Right forelimb (tissue), 1 donor: Measurements from ENCODE around the gene DLGAP1.

Source experiments
- DNase-seq: peaks from one replicate; pipeline ENCODE4 v3.0.0-alpha.2; 2018

DLGAP1 gene

DNA sequence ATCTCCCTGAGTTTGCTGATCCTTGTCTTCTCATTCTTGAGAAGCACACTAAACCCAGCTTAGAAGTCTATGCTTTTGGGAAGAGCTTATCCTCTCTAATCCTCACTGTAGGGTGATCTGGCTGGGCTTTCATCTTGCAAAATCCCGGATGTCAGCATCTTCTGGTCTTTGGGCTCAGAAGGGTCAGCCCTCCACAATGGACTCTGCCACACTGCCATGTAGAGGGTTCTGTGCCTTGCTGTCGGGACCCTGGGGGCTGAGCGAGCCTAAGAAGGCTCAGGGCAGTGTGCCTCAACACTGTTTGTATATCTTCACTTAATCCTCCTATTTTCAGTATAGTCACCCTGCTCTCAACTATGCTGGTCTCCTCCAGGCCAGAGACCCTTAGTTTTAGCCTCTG, 902.8 kb downstream of the DLGAP1 start:
- DNase-seq, result no peak

DNA sequence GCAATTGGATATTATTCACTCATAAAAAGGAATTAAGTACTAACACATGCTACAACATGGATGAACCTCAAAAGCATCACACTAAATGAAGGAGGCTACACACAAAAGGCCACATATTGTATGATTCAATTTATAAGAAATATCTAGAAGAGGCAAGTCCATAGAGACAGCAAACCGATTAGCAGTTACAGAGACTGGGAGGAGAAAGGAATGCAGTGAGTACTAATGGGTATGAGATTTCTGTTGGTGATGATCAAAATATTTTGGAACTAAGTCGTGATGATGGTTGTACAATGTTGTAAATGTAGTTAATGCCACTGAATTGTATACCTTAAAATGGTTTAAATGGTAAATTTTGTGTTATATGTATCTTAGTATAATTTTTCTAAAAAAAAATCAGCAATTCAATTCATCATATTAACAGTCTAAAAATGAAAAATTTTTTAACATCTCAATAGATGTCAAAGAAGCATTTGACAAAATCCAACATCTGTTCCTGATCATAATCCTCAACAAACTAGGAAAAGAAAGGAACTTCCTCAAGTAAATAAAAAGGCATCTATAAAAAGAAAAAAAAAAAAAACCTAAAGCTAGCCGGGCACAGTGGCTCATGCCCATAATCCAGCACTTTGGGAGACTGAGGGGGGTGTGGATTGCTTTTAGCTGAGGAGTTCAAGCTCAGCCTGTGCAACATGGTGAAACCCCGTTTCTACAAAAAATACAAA, 907.1 kb downstream of the DLGAP1 start:
- no peak for DNase-seq

DNA sequence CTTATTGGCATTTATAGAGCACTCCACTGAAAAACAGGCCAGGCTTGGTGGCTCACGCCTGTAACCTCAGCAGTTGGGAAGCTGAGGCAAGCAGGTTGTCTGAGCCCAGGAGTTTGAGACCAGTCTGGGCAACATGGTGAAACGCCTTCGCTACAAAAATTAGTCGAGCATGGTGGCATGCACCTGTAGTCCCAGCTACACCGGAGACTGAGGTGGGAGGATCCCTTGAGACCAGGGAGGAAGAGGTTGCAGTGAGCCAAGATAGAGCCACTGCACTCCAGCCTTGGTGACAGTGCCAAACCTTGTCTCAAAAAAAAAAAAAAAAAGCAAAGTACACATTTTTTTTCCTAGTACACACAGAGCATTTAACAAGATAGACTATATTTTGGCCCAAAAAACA, 909.0 kb downstream of the DLGAP1 start:
- no peak for DNase-seq

DNA sequence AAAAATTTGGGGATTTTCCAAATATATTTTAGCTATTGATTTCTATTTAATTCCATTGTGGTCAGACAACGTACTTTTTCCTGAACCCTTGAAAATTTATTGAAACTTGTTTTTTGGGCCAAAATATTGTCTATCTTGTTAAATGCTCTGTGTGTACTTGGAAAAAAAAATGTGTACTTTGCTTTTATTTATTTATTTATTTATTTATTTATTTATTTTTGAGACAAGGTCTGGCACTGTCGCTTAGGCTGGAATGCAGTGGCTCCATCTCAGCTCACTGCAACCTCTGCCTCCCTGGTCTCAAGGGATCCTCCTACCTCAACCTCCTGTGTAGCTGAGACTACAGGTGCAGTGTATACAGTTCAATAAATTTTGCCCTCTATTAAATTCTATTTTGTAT, 910.6 kb downstream of the DLGAP1 start:
- no peak for DNase-seq

DNA sequence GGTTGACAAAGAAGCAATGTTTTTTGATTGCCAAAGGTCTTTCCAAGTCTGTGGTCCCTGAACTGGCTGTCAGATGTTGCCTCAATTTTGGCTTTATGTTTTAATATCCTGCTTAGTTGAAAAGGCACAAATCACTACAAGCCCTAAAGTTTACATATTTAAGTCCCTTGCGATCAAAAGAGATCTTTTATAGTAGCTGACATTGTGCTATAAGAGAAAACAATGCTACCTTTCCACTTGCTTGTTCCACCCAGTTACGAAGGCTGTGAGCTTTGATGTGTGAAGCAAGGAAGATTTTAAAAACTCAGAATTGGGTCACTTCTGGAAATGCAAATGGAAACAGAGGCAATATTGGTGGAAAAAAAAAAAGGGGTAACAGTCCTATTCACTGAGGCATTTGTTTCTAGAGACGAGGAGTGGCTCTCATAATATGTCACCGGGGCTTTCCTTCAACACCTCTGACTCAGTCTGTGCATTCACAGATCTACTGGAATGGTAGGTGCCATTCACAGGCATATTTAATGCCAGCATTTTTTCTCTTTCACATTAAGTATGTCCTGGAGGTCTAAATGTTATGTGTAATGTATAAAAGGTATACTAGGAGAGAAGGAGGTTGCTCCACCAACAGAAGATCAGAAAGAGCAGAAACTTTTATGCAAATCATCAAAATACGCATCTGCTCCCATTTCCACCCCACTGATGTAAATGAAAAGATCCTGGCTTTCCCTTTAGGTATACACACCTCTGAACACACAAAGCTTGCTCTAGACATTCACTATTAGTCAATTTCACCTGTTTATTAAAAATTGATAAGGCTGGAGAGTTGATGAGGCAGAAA, 913.3 kb downstream of the DLGAP1 start:
- no peak for DNase-seq

DNA sequence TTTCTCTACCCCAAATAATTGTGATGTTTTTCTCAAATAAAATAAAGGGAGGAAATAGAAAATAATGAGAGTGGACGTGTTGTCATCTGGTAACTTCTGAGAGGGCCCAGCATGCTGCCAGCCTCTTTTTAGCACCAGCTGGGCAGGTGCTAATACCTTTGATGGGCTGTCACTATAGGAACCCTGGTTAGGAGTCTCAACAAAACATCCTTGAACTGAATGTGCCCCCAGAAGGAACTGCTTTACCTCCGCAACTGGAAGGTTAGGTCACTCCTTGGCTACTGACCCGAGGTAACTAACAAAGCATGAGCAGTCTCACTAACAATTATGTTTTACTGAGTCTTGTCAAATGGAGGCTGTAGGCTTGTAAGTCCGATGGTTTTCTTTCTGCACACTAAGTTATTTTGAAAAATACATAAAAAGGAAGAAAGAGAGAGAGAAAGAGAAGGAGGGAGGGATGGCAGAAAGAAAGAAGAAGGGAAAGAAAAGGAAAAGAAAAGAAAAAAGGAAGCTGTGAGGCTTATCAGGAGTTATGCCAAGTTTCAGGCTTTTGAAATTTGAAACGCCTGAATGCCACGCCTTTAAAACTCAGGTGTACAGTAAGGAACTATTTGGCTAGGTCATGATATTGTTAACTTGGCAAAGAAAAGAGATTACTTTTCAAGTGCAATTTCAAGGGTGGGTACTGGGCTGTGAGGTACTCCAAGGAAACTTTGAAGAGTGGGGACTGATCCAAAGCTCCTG, 914.1 kb downstream of the DLGAP1 start:
- DNase-seq, result no peak

DNA sequence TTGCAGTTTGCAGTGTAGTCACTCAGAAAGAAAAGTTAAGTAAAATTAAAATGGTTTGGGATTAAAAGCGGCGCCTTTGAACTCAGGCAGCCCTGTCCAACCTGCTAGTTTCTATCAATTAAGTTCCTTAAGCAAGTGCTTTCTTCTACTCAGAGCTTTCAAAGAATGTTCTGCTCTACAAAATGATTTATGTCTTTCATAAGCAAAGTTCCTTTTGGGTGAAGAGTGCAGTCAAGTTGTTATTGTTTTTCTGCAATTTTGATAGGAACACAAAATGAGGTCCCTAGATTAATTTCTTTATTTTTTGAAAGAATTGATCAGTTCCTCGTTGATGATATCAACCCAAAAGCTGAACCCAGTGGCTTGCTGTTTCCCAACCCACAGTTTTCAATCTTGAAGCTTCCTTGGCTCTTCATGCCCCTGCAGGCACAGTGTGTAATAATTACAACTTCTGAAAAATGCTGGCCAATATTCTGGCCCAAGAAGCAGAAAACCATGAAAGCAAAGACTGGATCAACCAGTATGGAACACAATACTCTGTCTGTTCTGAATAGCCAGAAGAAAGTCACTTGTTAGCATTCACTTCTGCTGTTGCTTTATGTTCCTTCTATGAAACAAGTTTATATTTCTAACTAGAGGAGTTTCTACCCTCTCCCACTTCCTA, 916.0 kb downstream of the DLGAP1 start:
- DNase-seq, result no peak

DNA sequence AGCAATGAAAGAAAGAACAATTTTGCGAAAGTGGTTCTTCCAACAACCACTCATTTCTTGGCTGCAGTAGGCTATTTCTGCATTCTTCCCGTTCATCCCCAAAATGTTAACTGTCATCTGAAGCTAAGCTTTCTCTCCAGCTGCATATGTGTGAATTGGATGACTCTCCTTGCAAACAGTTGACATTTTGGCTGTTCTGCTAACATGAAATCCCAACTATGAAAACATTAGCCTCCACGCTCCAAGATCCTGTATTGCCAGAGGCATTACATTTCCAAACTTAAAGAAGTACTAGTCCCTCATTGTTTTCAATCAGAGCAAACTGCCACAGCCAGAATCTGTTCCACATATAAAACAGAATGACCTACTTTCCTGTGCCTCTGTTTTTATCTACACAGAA, 916.7 kb downstream of the DLGAP1 start:
- DNase-seq, result no peak

DNA sequence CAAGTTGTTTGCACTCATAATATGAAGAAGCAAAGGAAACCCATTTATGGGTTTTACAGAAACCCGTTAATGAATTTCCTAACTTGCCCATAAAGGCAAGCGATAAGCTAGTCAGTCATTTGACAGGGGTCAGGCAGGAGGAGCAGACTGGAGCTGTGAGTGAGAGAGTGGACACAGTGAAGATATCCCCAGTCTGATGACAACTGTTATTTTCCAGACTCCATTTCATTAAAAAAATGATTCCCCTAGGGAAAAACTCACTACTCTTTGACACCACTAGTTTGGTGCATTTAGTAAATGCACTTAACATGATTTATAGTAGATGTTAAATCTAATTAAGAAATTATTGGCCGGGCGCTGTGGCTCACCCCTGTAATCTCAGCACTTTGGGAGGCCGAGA, 924.3 kb downstream of the DLGAP1 start:
- no peak for DNase-seq

DNA sequence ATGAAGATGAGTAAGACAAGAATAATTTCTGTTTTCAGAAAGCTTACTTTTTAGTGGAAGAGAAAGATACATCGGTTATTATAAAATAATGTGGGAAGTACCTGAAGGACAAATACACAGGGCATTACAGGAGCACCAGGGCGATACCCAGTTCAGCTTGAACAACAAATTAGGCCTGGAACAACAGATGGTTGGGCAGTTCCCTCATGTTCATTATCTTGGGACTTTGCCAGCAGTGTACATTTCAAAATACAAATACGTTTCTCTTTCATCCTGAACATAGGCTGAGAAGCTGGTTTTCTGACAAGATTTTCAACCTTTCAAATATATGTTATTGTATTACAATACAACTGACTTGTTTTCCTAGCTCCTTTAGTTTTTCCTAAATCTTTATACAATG, 925.5 kb downstream of the DLGAP1 start:
- DNase-seq, result no peak

DNA sequence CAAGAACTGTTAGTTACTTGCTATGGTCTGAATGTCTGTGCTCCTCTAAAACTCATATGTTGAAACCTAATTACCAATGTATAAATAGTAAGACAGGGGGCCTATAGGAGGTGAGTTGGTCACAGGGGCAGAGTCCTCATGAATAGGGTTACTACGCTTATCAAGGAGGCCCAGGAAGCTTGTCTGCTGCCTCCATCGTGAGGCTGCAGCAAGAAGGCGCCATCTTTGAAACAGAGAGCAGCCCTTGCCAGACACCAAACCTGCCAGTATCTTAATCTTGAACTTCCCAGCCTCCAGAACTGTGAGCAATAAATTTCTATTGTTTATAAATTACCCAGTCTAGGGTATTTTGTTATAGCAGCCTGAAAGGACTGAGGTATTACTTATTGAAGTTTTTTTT, 926.0 kb downstream of the DLGAP1 start:
- no peak for DNase-seq

DNA sequence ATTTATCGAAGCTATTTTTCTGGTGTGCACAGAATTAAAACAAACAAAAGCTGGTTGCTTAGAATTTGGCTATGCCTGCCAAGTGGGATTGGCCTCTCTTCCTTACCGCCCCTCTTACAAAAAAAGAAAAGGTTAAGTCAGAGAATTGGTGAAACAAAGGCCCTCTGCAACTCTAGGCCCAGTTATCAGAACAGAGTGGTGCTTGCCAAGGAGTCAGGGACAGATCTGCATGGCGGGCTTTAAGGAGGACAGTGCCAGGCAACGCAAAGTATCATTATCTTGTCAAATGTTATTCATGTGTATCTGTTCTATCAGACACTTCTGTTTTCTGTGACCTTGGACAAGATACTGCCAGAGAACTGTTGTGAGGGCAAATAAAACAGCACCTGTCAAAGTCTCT, 926.9 kb downstream of the DLGAP1 start:
- no peak for DNase-seq

DNA sequence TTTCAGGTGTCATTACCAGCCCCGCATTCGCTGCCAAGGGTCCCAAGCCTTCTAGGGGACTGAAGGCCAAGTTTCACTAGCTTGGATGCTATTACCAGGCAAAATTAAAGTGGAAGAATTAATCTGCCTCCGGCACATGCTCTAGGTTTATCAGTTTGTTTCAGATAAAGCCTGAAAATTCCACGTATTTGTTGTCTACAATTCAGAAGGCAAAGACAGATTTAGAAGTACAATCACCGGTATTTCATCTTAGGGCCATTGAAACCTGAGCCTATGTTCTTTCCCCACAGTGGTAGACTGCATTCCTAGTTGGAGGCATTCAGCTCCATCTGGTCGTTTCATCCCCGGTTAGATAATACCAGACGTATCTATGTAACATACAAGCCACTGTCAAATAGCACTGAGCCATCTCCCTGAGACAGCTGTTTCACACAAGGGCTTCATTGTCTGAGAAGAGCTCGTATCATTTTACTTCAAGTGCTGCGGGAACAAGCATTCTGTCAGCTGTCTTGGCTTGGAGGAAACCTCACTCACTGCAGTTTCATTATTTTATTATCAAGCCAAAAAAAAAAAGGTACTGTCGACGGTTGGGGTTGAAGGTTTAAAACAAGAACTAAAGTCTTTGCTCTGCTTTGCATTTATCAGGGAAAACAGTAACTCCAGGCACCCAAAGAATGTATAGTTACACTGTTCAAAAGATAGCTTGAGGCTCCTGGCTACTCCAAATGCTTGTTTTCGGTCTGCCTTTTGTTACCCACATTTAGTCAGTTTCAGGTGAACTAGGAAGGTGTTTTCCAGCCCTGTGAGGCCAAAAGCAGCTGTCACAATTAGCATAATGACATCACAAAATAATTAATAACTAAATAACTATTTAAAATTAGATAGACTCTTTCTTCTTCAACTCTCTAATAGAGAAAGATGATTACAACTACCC, 928.4 kb downstream of the DLGAP1 start:
- no peak for DNase-seq

DNA sequence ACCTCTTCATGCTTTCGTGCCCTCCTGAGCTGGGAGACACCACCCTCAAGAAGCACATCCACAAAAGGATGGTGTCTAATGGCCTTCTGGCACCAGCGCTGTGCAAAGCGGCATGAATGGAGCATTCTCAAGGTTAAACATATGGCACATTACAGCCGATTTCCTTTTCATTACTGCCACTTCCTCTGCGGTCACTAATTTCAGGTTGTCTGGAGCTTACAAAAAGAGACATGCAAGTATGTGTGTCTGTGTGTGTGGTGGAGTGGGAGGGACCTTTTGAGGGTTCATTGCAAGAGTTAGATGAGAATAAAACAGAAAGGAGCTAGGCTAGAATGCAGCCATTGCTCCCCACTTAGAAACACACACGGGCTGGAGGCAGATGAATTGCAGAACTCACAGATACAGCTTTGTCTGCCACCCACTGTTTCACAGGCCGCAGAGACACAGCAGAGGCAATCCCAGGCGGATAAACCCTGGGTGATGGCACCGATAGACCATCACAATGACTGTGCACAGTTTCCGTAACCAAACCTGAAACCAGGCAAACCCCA, 929.2 kb downstream of the DLGAP1 start:
- DNase-seq, result no peak

DNA sequence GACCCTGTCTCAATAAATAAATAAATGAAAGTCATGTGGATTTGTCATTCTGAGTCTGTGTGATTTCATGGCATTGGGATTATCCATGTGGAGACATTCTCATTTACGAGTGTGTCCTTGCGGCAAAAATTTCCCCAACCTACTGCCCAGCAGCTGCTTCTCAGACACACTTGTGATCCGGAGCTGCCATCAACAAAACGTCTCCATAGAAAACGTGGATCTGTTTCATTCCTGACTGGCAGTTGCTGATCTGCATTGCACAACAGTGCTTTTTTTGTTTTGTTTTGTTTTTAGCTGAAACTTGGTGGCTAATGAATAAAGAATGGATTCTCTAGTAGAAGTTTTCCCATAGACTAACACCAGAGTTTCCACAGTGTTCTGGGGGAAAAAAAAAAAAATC, 930.4 kb downstream of the DLGAP1 start:
- no peak for DNase-seq

DNA sequence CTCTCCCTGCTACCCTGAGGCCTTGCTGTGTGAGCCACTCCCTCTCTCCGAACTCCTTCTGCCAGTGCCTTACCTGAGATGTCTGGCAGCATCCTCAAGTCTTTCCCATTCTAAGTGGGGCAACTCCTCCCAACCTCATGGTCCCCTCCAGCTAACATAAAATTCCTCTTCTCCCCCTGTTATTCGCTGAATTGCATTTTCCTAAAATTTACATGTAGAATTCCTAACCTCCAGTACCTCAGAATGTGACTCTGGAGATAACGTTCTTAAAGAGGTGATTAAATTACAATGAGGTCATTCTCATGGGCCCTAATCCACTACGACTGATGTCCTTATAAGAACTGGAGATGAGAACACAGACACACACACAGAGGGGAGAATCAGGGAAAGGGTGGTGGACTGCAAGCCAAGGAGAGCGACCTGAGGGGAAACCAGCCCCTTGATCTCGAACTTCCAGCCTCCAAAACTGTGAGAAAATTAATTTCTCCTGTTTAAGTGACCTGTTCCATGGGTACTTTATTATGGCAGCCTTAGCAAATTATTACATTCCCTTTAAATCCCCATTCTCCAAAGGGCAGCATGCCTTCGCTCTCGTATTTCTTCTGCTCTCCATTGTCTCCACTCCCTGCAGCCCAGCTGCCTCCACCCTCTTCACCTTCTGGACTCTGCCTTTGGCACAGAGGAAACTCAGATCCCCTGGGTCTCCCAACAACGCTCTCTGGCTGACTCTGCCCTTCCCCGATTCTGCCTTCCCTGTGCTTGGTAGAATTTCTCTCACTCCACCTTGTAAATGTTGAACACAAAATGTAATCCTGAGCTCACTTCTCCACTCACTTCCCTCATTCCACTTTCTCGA, 934.6 kb downstream of the DLGAP1 start:
- DNase-seq, result no peak

DNA sequence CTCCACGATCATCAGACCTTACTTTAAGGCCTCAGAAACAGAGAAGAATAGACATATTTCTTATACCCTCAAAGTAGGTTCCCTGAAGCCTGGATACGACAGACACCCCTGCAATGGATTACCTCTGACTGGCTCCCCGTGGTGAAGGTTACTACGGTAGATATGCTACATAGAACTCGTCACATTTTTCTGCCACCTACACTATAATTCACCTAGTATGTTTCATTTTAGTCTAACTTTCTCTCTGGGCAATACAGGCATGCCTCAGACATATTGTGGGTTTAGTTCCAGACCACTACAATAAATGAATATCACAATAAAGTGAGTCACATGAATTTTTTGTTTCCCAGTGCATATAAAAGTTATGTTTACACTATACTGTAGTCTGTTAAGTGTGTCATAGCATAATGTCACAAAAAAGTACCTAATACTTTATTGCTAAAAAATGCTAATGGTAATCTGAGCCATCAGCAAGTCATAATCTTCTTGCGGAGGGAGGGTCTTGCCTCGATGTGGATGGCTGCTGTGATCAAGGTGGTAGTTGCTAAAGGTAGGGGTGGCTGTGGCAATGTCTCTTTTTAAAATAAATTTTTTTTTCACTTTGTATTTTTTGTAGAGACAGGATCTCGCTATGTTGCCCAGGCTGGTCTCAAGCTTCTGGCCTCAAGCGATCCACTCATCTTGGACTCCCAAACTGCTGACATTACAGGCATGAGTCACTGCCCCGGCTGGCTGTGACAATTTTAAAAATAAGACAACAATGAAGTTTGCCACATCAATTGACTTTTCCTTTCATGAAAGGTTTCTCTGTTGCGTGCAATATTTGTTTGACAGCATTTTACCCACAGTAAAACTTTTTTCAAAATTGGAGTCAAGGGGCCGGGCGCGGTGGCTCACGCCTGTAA, 940.5 kb downstream of the DLGAP1 start:
- no peak for DNase-seq

DNA sequence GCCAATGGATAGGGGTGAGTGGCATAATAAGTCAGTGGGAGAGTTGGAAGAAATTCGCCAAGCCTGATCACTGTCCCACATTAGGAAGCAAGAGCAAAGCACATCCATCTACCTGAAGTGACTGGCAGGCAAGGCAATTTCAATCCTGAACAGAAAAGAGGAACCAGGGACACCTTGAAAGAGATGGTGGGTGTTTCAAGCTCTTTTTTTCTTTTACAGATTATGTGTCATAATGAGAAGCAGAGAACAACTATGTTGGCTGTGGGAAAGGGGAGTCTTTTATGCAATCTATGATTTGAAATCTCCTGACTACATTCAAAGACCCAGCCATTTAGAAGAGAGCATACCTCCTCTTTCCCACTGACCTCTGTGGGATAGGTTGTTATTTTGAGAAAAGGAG, 941.6 kb downstream of the DLGAP1 start:
- no peak for DNase-seq

DNA sequence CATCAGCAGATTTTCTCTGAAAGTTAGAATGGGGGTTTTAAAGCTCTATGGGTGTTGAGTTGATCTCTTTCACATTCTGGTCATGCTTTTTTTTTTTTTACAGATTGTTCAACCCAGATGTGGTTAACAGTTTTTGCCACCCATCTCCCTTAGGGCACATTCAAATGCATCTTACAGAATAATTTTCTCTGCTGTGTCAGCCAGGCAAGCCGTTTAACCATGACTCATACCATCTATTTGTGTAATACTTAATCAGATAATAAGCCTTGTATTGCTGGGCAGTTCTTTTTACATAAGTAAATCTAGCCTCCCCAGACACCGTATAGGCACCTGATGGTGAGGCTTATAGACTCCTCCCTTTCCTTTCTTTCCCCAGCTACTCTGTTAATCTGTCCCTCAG, 943.1 kb downstream of the DLGAP1 start:
- DNase-seq, result no peak

DNA sequence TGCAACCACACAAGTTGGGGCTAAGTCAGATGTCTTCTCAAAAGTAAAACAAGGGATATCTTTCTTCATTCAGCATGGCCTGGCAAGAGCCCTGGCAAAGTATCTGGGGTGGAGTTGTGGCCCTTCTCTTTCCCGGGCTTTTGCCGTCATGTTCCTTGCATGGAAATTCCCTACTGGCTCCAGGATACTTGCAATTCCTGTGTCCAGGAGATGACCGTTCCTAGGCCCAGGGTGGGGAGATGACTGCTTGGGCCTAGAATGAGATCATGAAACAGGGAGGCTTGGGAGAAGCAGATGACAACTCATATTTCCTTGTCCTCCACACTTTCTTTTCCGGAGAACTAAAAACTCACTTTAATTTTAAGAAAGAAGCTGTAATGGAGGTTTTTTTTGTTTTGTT, 944.2 kb downstream of the DLGAP1 start:
- DNase-seq, result no peak
